NCI-H1105 (cell line): ENCODE results near the gene VIPR2.
"Not testable (repeated sequence)": the region's sequence is repeated elsewhere in the genome, so short reads cannot be mapped to it uniquely, and the experiment has no call there.

Experiments
- DNase-seq: peaks from one replicate; lab custom pipeline; 2025; lab: John Stamatoyannopoulos, UW

The VIPR2 gene

DNA sequence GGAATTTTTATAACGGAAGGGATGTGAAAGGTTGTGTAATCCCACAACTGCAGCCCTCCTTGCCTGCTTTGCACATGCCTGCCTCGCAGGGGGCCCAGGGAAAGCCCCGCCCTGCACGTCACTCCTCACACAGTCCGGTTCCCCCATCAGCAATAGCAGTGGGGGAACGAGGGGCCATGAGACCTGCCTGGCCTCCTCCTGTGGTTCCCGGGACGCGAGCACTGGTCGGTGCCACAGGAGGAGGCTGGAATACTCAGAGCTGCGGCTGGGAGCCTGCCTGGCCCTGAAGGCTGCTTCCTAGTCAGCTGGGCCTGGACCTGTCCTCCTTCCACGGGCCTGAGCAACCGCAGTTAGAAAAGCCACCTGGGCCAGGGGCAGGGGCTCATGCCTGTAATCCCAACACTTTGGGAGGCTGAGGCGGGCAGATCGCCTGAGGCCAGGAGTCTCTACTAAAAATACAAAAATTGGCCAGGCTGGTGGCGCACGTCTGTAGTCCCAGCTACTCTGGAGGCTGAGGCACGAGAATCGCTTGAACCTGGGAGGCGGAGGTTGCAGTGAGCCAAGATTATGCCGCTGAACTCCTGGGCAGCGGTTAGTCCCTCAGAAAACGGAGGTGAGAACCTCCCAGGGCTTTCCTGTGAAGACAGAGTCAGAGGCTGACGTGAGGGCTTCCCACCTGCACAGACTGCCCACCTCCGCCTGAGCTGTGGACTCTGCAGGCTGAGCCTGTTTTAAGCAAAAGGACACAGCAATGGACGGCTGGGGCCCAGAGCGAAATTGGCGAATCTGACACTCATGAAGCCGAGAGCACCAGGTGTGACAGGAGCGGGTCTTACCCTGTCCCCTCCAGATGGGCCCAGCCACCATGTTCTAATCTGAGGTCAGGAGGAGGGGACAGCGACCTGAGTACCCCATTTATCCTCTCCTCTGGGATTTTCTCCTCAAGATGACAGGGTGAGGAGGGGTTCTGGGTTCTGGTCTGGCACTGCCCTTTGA lies 52.9 kb downstream of the VIPR2 start:
- DNase-seq = no peak

DNA sequence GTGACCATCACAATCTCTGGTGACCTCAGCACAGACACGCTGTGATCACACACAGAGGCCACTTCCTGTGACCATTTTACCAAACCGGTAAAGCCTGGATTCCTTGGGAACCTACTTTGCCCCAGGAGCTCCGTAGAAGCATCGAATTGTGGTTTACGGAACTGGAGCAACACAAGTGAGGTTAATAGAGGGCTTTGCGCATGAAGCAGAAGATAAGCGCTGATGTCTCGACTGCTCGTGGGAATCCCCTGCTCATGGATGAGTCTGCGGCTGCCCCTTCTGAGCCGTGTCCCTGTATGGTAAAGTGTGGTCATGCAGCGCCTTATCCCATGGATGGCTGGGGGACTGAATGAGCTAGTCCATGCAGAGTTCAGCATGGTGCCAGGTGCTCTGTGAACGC lies 53.6 kb downstream of the VIPR2 start:
- no peak for DNase-seq

DNA sequence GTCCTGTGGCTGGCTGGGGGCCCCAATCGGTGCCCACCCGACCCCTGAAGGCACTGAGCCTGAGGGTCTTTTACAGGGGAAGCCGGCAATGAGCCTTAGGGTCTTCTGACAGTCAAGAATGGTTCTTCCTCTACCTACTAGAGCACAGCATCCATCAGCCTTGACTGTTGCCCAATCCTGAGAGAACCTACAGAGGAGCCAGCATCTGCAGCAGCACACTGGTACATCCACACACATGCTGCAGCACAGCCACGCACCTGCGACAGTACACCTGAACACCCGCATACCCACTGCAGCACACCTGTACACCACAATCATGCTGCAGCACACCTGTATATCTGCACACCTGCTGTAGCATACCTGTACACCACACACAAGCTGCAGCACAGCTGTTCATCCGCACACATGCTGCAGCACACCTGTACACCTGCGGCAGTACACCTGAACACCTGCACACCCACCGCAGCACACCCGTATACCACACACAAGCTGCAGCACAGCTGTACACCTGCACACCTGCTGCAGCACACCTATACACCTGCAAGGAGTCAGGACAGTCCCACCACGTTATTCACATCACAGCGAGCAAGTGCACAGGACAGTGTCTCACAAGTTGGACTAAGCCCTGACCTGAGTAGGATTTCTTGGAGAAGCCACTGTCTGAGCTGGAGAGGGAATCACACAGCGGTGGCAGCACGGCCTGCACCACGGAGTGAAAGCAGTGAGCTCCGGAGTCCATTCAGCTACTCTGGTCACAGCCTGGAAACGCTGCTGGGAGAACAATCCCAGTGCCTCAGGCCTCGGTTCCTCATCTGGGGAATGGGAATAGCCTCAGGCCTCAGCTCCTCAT lies 56.4 kb downstream of the VIPR2 start:
- DNase-seq = no peak

DNA sequence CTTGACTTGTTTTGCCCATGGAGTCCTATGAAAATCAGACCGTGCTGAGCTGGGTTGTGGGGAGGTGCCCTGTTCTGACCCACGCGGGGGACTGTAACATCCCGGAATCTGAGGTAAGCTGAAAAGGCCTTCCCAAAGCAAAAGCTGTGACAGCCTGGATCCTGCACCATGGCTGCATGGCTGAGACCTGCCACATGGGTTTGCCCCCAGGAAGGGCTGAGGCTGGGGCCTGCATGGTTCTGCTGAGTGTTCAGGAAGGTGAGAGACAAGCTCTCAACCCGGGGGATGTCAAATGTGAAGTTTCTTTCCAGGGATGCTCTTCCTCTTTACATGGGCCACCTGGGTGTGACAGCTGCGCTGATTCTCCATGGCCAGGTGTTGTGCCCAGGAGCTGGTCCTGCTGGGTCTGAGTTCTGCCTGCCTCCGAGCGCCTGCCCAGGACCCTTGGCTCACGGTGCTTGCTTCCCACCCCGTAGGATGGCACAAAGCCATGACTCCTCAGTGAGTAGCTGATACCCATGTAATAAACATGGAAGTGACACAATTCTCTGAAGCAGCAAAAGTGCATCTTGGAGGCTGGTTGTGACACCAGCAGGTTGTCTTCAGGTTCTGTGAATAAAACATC lies 58.3 kb downstream of the VIPR2 start:
- no peak for DNase-seq

DNA sequence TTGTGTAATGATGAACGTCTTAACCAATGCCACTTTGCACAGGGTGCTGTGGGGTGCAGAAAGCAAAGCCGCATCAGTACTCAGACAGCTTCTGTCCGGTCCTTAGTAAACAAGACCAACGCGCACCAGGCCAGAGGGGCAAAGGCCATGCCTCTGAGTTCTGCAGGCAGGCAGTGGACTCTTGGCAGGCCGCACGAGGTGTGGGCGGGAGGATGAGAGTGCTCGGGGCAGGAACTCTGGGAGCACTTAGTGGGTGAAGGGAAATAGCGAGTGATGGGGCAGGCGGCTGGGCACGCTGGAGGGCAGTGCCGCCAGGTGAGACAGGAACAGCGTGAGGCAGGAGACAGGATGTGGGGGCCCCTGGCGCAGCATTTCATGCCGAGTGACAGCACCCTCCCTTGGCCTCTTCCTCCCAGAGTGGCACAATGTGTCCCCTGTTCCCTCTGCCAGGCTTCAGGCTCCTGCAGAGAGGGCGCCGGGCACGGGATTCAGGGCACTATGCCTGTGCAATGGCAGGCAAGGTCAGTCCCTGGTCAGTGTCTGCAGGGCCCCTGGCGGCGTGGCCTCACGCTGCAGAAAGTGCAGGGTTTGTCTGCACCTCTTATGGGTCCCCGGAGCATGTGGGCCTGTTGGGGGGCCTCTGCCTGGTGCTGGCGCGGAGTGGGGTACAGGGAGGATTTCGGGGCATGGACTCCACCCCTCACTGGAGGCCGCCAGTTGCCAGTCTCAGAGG lies 60.4 kb downstream of the VIPR2 start:
- DNase-seq = no peak

DNA sequence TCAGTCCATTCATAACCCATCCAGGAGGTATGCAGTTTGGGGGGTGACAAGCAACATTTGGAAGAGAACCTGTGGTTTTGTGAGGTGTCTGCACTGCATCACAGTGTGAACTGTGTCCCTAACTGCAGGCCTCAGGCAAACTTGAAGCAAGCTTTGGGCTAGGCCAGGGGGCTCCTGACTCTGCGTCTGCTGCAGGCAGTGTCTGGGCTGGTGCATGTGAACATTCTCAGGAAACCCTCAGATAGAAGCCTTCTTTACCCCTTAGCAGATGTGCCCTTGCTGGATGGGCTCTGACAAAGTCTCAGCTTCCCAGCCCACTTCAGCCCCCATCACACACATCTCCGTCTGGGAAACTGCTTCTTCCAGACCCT lies 61.0 kb downstream of the VIPR2 start:
- DNase-seq = no peak

DNA sequence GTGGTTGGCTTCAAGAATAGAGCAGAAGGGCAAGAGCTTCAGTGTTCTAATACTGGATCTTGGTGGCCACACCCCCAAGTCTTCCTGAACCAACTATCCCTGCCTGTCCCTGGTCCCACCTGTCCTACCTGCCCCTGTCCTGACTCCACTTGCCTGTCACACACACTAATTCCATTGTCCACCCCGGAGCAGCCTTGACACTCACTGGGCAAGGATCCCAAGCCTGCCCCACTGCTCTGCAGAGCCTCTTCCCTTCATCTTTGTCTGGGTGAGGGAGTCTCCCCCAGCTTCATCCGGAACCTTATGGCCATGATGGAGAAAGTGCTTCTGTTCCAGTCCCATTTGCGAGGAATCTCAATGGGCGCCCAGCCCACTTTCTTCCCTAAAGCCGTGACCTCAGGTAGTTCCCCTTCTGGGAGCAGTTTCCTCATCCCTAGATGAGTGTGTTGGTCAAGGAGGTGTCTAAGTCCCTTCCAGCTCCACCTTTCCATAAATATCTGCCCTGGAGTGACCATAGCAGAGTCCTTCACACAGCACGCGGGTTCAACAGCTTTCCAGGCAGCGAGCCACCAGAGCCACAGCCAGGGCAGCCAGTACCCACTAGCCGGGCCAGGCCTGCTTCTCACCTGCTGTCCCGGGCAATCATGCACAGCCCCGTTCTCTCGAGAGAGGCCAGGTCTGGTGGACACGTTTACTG lies 61.5 kb downstream of the VIPR2 start:
- no peak for DNase-seq

DNA sequence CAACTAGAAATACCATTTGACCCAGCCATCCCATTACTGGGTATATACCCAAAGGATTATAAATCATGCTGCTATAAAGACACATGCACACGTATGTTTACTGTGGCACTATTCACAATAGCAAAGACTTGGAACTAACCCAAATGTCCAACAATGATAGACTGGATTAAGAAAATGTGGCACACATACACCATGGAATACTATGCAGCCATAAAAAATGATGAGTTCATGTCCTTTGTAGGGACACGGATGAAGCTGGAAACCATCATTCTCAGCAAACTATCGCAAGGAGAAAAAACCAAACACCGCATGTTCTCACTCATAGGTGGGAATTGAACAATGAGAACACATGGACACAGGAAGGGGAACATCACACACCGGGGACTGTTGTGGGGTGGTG lies 62.6 kb downstream of the VIPR2 start:
- not testable (repeated sequence) for DNase-seq

DNA sequence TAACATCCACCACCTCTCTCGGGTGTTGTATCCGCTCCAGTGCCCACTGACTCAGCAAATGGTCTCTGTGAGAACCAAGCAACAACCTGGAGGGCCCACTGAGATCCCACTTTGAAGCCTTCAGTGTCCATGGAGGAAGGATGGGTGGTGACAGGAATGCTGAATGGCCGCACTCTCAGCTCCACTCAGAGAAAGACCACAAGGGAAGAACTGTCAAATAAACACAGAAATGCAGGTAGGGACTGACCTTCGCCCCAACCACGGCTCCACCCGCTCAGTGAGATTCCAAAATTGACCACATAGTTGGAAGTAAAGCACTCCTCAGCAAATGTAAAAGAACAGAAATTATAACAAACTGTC lies 65.8 kb downstream of the VIPR2 start:
- no peak for DNase-seq

DNA sequence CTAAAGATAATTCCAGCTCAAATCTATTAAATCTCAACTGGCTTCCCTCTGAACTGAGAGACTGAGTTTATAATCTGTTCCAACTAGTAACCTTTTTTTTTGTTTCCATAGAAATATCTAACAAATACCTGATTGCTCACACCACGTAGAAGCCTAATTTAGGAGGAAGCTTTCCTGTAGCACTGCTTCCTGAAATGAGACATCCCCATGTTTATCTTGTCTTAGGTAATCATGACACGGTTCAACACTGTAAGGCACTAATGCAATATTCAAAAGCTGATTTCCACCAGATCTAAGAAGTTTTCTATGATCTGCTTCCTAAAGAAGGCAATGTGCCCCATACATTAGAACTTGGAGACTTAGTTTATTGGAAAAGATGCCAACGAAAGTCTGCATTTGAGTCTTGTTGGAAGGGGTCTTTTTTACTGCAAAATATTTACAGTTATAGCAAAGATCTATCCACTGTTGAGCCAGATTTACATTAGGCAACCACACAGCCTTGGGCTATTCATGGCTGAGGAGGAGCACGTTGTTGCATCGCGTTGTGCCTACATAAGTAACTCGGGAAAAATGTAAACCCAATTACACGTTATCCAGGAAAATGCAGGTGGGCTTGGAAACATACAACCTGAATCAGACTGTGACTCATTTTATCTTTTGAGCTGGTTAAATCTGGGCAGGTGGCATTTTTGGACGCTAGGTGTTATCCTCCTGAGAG lies 66.3 kb downstream of the VIPR2 start:
- no peak for DNase-seq

DNA sequence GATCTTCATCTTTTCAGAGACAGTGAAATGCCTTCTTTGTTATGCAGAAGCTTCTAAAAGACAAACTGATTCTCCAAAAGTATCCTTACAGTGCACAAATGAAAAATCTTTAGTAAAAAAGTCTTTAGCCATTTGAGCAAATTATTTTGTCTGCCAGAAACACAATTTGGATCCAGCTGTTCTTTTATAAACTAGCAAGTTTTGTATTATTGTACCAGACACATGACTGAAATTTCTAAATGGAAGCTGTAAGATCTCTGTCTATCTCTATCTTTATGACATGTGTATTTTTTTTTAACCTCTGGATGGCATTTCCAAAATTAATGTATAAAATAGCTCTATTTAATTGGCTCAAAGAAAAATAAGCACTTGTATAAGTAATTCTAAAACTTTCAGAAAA lies 68.3 kb downstream of the VIPR2 start:
- DNase-seq = no peak

DNA sequence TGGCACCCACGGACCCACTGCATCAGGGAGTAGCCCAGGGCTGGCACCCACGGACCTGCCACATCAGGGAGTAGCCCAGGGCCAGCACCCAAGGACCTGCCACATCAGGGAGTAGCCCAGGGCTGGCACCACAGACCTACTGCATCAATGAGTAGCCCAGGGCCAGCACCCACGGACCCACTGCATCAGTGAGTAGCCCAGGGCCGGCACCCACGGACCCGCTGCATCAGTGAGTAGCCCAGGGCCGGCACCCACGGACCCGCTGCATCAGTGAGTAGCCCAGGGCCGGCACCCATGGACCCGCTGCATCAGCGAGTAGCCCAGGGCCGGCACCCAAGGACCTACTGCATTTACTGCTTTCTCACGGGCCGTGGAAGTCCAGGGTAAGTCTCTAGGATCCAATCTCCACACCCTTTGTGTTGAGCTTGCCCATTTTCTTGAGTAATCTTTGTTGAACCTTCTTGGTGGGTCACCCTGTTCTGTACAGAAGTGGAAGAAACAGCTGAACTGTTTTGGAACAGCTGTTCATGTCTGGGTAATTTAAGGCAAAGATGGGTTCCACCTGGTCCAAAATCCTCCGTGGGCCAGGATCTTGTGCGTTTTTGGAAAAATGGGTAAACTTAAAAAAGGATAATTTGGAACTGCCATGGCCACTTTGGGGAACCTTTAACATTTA lies 69.0 kb downstream of the VIPR2 start:
- no peak for DNase-seq

DNA sequence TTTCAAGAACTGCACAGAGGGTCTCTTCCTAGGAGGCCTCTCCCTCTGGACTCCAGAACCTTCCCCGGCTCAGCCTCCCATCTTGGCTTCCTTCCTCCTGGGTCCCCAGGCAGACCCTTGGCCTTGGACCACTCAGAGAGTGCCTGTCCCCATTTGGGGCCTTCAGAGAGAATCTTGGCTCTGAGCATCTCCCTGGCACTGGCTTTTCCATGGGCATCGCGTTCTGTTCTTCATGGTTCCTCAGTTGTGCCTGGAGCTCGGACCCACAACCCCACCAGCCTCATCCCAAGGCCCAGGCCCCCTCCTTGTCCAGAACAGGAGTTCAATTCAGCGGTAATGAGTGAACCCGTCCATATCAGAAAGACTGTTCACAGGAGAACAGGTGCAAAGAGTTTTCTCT lies 73.4 kb downstream of the VIPR2 start:
- no peak for DNase-seq

DNA sequence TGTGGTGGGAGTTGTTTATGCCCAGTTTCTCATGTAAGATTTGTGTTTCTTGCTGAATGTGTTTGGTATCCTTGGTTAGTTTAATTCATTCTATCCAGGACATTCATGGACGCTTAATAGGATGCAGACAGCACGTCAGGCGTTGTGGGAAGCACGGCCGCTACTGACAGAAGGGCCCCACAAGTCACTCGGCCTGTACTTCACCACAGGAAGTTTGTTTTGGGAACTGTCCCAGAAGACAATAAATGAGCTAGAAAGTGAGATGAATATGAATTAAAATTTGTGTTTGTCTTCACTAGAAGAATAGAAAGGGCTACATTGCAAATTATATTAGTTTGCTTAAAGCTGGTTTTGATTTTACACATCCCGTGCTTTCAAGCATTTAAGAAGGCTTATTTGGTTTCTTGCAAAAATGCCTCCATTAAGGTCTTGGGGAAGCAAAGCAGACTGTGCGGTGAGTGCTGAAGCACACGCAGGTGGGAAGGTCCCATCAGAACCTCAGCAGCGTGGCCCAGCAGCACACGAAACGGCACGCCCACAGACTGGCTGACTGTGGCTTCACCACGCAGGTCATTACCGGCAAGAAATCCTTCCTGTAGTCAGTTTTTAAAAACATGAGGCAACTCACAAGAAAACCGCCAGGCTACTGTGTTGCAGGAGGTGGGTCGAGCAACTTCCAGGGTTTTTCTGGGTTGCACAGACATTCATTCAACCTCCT lies 74.1 kb downstream of the VIPR2 start:
- DNase-seq = no peak

DNA sequence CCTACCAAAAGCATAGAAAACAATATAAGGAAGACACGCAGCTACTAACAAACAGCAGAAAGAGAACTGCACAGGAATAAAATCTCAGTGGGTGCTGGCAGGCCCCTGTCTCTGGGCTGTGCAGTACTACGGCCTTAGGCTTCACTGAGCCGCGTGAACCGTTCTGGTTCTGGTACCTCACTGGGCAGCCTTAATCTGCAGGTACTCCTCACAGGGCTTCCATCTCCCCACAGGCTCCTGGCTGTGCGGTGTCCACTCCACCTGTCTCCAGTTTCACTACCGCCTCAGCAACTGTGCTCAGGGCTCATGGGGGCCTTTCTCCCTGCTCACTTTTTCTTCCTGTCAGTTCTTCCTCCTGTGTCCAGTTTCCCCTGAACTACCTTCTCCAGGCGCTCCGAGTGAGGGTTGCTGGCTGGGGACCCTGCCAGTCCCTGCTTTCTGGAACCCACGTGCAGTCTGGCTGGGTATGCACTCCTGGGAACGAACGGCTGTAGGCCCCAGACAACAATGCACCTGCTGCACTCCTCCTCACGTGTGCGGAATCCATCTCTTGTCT lies 75.7 kb downstream of the VIPR2 start:
- no peak for DNase-seq

DNA sequence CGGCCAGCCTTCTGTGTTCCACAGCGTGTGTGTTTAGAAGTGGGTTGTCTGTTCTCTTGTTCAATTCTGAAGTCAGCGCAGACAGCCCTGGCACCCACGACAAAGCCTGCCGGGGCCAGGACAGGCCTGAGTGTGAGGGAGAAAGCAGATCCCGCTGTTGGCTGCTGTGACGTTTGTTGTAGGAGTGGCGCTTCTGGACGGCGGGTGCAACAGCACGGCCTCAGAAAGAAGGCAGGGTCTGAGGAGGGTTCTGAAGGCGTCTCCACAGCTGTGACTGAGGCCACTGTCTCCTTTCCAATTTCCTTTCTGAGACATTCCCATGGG lies 76.2 kb downstream of the VIPR2 start:
- DNase-seq = no peak

DNA sequence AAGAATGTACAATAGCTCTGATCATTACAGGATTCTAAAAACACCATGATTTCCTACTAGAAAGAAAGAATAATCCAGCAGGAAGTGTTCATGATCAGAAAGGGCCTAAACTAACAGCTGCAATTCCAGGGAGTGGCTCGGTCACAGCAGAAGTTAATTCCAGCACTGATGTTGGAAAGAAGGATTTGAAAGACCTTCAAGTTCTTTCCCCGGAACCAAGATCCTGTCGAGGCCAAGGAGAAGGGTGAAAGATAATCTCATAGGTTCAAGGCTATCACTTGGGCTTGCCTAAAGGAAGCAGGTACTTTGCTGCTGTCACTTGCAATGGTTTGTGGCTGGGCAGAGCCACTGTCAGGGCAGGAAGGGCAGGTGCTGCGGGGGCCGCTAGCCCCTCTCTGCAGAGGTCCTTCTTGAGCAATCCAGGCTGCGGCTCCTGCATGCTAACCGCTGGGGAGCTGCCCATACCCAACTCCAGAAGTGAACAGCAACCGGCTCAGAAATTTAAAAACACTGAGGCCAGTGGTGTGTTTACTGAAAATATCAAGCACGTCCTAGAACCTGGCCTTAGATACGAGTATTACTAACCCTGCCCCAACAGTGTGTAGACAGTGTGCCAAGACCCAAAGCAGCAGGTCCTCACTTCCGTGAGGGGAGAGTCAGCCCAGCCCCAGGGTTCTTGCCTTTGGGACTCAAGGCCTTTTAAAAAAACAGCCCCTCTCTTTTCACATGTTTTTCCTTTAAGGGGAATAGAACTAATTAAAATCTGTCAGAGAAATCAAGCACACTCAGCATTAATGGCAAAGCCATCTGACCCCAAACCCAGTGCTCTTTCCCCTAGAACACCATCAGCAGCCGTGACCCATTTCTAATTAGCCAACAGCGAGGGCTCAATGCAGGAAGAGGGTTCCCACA lies 76.8 kb downstream of the VIPR2 start:
- DNase-seq = no peak
